Forelimb muscle (tissue), 1 donor: ENCODE data around the gene GPR183. TPM values are rescaled to one million over a fixed set of nuclear protein-coding genes. Genes with fewer than 3 reads are reported as not detected.

ENCODE experiments used
- DNase-seq: peaks from one replicate; pipeline ENCODE4 v3.0.0-alpha.2; 2013; ENCODE audit warnings: low read depth
- polyA plus RNA-seq: library from polyadenylated mRNA; unstranded; fragments of 120-200 nt; gene quantifications from one replicate; pipeline ENCODE4 v1.2.1, GENCODE V29; 2013; ENCODE audit not compliant: insufficient read length

The GPR183 gene
- polyA plus RNA-seq, 1 donor: 3.2 TPM

DNA sequence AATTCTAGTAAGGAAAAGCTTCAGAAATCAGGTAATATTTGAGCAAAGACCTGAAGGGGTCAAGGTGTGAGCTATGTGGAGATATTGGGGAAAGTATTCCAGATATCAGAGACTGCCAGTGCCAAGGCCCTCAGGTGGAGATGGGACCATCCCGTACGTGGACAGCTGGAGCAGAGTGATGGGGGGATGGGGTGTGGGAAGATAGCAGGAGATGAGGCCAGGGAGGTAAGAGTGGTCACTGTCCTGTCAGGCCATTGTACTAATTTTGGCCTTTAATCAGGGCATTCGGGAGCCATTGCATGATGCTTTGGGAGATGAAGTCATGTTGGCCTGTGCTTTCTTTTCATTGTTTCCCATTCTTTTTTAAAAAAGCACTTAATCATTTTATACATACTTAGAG, 36.0 kb downstream of the GPR183 start:
- no peak for DNase-seq

DNA sequence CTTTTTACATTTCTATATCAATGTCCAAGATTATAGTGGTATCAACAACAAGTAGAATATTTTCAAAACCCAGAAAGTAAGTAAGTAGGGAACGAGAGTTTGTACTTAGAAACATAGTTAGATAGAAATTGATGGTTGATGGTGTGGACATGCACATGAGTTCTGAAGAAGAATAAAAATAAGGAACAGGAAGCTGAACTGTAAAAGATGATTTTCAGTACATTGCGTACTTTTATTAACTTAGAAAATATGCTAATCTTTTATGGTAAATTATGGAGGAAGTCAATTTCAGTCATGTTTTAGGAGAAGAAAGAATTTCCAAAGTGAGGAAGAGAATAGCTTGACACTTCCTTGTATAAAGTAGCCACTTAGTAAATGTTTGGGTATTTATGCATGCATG, 36.7 kb downstream of the GPR183 start:
- DNase-seq: no peak

DNA sequence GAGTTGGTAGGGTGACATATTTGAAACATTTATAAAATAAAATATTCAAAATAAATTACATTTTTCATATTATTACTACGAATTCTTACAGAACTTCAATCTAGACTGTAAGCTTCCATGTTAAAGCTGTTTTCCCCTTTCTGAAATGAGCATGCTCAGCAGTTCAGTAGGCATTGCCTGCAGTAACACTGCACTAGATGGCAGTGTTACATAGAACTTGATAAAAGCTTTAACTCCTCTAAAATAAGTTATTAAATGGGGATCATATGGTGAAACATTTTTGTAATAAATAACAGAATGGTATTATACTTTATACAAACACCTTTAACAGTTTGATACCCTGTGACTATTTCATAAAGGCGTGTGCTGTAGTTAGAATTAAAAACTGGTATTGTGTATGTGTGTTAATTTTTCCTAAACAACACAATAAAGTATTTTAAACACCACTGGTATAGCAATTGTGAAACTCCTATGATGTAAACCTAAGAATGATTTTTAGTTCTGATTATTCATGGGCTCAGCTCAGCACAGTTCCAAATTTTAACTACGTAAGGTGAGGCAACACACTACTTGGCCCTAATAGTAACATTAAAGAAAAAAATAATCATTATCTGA, 37.5 kb downstream of the GPR183 start:
- DNase-seq: no peak

DNA sequence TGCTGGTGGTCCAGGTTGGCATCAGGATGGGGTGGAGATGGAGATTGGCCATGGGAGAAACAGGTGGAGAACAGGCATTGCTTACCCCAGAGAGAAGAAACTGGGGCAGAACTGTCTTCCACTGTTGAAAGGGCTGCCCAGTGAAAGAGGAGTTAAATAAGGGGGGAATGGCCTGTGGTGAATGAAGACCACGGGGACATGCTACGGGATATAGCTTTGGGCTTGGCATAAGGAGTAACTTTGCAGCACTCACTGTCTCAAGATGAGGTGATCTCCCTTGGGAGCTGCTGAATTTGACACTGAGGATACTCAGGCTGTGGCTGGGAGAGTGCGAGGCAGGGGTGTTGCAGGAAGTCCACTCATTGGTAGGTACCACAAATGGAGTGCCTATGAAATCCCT, 38.4 kb downstream of the GPR183 start:
- no peak for DNase-seq

DNA sequence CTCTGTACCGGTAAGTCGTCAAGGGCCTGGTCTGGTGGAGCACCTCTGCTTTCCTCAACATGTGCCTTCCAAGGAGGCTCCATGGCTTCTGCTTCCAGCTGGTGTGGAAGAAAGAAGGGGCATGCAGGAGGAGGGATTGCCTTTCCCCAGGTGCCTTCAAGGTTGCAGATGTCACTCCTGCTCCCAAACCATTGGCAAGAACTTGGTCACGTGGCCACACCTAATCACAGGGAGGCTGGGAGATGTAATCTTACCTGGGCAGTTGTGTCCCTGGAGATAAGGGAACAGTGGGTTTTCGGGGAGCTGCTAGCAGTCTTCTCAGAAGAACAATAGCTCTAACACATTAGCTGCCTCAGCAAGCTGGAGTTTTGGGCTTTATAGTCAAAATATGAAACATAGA, 39.3 kb downstream of the GPR183 start:
- DNase-seq: no peak

DNA sequence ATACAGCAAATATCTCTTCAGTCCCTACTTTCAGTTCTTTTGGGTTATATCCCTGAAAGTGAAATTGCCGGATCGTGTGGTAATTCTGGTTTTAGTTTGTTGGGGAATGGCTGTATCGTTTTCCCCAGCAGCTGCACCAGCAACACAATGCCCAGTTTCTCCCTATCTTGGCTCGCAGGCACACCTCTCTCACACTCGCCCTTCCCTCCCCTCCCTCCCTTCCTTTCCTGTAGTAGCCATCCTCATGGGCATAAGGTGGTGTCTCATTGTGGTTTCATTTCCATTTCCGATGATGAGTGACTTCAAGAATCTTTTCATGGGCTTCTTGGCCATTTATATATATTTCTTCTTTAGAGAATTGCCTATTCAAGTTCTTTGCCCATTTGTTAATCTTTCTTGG, 40.4 kb downstream of the GPR183 start:
- no peak for DNase-seq

DNA sequence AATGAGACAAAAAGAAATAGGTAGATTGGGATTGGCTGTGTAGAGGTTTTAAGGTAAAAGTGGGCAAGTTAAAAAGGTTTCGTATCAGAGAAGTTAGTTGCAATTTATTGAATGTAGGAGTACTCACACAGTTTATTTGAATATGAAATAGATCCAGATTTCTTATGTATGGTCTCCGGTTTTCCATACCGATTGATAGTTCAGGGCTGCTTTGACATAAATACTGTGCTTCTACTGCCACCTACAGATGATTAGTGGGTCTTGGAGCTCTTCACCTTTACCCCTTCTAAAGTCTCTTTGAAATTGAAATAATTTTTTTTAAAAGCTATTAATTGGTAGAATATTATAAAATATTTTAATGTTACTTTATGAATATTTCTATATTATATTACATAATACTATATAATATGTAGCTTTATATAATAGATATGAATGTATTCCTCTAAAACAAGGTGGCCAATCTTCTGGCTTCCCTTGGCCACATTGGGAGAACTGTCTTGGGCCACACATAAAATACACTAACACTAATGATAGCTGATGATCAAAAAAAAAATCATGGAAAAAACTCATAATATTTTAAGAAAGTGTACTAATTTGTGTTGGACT, 41.3 kb downstream of the GPR183 start:
- DNase-seq: no peak

DNA sequence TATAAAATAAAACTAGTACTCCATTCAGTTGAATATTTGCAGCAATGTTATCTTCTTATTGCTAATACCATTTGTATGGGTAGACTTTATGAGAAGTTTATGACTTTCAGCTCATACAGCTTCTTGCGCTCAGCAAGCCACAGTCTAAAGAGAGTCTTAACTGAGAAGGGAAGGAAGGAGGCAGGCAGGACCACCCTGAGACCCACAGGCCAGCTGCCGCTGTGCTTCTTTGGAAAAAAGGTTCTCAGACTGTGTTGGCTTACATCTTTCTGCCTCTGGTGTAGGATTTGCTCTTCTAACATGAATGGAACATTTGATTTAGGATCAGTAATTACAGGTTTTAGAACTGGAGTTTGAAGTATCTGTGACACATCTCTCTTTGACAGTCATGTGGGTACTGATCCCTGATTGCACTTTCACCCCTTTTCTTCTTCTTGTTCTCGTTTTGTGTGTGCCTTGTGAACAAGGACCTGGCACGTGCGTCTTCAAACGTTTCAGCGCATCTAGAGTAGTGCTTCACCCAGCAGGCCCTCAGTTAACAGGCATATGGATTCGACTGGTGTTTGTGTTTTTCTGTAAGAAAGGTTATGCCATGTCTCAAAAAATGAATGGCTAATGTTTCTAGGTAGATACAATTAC, 41.9 kb downstream of the GPR183 start:
- DNase-seq: no peak

DNA sequence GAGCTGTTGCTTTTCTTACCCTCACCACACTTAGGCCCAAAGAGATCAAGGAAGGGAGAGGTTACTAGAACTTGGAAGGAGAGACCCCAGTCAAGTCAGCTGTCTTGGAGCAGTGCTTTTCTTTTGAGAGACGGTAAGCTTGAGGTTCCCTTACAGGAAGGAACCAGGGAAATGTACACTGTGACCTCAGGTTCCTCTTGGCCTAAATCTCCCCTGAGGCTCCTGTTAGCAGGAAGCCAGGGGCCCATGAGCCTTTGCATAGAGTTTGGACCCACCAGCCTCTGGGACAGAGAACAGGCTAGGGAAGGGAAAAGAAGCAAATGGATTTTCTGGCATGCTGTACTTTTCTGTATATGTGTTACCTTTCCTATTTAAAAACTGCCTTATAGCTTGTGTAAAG, 43.1 kb downstream of the GPR183 start:
- no peak for DNase-seq

DNA sequence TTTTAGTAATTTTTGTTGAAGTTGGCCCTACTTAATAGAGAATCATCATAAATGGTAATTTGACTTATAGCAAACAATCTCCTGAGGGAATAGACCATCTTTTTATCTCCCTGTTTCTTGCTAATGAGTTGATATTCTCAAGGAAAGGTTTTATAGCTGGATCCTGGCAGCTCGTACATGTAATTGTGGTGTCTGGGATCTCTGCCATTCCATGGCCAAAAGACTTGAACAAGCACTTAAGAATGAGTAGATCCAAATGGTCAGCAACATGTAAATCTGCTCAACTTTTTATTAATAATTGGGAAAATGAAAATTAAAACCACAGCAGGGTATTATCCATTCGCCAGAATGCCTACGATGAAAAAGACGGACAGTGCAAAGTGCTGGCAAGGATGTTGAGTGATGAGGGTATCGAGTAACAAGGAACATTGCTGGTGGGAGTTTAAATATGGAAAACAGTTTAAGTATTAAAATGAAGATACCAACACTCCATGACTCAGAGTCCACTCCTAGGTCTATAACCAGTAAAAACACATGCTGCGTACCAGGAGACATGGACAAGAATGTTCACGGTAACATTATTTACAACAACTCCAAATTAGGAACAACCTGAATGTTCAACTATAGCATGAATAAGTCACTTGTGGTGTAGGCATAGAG, 43.9 kb downstream of the GPR183 start:
- DNase-seq: no peak

DNA sequence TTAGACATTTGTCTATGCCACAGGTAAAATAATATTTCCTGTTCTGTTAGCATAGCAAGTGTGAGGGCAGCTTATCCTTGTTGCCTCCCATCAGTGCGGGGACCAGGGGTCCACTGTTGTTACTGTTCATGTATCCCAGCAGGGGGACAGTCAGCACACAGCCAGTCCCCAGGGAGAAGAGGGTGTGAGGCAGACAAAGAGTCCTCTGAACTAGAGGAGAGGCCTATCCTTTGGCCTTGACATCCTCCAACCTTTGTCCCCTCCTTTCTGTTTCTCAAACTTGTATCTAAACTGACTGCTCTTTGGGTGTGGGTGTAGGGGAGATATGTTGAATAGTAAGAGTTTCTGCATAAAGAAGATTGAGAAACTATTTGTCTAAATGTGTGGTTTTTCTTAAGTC, 46.1 kb downstream of the GPR183 start:
- no peak for DNase-seq

DNA sequence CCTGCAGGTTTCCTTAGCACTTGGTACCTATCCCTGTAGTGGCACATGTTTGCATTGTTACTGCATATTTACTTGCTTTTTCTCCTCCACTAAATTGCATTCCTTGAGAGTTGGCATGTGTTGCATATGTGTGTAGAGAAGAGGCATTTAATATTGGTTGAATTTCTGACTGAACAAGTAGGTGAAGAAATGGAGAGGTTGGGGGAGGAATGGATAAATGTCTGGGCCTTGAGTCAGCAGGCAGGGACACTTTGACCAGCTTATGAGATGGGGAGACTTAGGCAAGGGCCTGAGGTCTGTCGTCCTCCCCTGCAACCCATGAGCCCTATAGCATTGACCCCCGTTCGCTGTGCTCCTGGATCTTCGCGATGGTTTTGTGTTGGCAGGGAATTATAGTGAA, 47.0 kb downstream of the GPR183 start:
- DNase-seq: no peak

DNA sequence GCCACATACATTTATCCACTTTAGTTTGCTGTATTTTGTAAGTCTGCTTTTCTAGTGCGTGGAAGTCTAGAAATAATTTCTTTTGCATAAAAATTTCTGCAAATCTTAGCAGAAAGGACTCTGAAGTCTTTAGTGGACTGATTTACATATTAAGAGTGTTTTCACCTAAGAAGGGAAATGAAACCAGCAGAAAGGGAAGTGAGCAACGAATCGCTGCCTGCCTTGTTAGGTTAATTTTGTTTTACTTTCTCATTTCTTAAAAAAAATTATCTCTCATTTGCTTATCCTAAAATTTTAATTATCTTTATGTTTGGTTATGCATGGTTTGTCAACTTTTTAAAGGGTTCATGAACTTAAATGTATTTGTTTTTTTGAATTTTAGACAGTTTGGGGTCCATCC, 48.3 kb downstream of the GPR183 start:
- DNase-seq: no peak

DNA sequence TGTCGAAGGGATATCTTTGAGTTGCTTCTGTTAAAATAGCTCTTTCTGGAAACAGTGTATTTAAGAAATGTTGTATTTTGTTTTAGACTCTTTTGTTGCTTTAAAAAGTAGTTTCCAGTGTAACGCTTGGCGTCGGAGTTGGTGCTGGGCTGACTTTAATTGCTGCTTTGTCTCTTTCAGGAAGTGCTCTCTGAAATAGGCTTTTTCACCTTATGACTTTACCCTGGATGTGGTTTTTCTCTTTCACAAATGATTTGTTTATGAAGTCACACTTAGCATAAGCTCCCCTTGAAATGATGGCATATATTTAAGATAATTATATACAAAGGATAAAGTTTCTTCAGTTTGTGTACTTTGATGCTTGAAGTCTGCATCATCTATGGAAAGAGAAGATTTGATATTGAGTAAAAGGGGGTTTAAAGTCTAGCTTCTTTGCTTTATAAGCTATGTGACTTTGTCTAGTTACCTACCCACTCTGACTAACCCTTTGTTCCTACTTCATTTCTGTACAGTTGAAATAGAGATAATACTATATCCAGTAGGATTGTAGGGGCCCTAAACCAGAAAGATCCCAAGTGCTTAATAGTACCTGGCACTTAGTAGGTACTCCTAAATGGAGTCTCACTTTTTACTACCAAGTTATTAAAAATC, 48.9 kb downstream of the GPR183 start, which contains the start of gene GPR18:
GPR18 (minus strand) TSS at position 170 of the 651 bp plus-strand sequence. CDS start 2,507 bp downstream, outside the sequence.
- DNase-seq: no peak

DNA sequence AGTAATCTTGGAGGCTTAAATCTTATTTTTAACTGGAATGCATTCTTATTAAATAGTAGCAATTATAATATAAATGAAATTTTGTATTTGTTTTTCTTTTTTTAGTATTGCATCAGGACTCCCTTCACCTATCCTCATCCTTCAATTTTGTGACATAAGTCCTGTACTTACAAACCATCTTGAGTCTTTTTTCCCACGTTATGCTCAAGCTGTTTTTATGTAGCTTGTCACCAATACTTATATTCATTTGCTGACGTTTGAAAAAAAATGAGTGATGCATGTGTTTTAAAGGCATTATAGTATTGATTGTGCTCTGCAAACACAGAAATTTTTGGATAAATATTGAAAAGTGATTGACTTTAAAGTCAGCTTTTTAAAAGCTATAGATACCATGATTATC, 49.9 kb downstream of the GPR183 start:
- no peak for DNase-seq

DNA sequence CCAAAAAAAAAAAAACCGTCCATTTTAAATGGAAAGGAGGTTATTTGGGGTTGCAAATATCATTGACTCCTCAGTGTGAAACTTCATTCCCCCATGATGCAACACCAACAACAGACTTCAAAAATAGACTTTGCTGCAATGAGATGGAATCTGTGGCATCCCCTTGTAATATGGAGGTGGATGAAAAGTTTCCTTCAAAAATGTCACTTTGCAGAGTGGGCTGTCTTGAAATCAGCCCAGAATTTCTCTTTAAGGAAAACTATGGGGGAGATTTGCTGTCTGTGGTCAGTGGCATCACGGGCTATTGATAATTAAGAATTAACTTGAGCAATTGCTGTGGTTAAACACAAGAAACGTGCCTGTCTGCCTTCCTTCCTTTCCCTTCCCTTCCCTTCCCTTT, 50.5 kb downstream of the GPR183 start:
- DNase-seq: no peak

DNA sequence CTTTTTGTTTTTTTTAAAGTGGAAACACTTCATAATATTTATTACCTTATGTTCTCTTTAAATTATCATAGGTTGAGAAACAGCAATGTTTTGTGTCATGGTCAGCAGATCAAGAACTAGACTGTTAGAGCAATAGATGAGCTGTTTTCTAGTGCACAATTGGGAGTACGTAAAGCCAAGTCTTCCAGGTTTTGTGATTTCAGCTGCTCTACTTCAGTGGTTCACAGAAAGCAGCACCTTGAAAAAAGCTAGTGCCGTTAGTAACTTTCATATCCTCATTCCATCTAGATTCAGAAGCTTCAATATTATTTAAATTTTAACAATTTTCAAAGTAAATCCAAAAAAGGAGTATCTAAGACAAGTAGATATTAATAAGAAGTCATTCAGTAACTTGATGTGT, 50.9 kb downstream of the GPR183 start:
- no peak for DNase-seq

DNA sequence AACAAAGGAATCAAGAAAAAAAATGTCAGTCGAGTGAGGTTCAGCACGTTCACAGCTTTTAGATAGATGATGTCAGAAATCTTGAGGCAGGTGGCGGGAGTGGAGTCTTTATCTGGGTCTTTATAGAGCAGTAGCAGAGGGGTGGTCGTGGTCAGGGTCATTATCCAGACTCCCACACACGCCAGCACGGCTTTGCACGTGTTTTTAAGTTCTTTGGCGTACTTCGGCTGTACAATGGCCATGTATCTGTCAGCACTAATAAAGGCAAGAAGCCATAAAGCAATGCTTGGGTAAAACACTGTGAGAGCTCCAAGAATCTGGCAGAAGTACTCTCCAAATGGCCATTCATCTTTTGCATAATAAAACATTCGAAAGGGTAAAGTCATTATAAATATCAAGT, 51.9 kb downstream of the GPR183 start:
- DNase-seq: no peak

DNA sequence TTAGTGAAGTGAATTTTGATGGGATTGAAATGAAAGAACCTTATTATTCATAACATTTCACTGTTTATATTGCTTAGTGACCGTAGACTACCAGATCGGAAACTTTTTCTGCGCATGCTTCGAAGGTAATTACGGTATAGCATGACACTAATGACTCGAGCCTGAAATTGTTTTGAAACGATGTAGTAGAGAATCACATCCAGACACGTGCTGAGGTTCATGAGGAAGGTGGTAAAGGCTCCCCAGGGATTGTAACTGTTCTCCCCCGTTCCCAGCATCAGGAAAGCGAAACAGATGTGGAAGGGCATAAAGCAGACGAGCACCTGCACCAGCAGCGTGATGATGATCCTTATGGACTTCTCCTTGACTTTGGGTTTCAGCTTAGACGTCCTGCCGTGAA, 52.4 kb downstream of the GPR183 start:
- no peak for DNase-seq

DNA sequence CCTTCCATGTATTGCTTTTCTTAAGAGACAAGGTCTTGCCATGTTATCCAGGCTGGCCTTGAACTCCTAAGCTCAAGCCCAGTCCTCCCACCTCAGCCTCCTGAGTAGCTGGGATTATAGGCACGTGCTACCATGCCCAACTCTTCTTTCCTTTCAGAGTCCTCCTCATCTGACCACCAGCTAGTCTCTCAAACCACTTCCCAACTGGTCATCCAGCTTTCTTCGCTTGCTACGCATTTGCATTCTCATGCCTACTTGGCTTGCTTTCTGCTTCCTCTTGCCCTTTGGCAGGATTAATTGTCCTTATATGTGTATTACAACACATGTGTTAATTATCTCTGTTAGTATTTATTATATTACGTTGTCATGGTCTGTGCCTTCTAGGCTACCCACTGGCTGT, 55.3 kb downstream of the GPR183 start:
- DNase-seq: no peak

DNA sequence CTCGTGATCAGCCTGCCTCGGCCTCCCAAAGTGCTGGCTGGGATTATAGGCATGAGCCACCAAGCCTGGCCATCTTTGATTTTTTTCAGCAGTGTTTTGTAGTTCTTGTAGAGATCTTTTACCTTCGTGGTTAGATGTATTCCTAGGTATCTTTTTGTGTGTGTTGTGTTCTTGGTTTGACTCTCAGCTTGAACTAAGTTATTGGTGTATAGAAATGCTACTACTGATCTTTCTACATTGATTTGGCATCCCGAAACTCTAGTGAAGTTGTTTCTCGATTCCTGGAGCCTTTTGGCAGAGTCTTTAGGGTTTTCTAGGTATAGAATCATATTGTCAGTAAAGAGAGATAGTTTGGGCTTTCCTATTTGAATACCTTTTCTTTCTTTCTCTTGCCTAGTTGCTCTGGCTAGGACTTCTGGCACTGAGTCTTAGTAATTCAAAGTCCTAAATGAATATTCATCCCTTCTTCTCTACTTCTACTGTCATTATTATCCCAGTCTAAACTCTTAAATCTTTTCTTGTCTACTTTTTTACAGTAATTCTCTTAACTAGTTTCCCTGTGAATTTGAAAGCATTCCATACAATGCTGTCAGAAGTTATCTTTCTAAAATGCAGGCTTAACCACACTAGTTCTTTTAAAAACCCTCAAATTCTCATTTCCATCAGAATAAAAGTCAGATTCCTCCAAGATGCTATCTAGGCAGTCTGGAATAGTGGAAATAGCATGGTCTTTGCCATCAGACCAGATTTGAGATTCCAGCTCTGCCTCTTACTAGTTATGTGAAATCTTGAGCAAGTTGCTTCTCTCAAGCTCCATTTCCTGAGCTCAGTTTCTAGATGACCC, 56.0 kb downstream of the GPR183 start:
- no peak for DNase-seq
